ENCODE measurements around the gene RTN4R. TPM values are rescaled to one million over a fixed set of nuclear protein-coding genes. Genes with fewer than 3 reads are reported as not detected.

The RTN4R gene
- total RNA-seq, 4 donors from 2014 or later = 0.64 to 22.8 (median 3.0) TPM; not detected in 1

DNA sequence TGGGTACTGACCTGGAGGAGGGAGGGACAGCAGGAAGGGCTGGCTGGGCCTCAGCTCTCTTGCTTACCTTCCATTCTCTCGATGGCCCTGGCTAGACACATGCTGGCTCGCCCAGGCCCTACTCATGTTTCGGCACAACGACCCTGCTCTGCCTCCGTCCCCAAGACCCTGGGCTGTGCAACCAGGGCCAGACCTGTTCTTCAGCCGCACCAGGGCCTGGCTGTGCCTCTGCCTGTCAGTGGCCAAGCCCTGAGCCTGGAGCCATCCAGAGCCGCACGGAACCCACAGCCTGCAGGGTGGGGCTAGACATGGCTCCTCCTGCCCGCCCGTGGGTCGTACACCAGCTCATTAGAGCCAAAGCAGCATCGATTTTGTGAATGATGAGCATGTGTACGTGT is 47.5 kb downstream of the RTN4R start:
- TF ChIP-seq POLR2A (IDR thresholded peaks at IDR 0.05) = no peak
- no peak overlapping the region for H3K27ac ChIP-seq
- in situ Hi-C loops (cut with MboI; ENCODE audit: low pct_ligation_motif_present in 1 of 4, low pct_unique_long_range_greater_than_20kb in 1 of 4, low sequenced_read_pairs in 3 of 4) = no loop called here
- no peak for DNase-seq
- intact Hi-C loops (cut with DNase I; ENCODE audit: low total_unique reads) = no loop called here
- H3K9me3 ChIP-seq = no peaks in the 10 kb centered on the region
- H3K4me1 ChIP-seq = no peaks in the 10 kb centered on the region
- 40 to 74% methylated on average over 1 to 11 of the region's 13 CpGs for whole genome bisulfite sequencing, 2 donors (ENCODE audit: low coverage in 1 of 2)
- no peak overlapping the region for H3K4me3 ChIP-seq
- H3K36me3 ChIP-seq = no peaks in the 10 kb centered on the region
- H3K27me3 ChIP-seq = no peaks in the 10 kb centered on the region

DNA sequence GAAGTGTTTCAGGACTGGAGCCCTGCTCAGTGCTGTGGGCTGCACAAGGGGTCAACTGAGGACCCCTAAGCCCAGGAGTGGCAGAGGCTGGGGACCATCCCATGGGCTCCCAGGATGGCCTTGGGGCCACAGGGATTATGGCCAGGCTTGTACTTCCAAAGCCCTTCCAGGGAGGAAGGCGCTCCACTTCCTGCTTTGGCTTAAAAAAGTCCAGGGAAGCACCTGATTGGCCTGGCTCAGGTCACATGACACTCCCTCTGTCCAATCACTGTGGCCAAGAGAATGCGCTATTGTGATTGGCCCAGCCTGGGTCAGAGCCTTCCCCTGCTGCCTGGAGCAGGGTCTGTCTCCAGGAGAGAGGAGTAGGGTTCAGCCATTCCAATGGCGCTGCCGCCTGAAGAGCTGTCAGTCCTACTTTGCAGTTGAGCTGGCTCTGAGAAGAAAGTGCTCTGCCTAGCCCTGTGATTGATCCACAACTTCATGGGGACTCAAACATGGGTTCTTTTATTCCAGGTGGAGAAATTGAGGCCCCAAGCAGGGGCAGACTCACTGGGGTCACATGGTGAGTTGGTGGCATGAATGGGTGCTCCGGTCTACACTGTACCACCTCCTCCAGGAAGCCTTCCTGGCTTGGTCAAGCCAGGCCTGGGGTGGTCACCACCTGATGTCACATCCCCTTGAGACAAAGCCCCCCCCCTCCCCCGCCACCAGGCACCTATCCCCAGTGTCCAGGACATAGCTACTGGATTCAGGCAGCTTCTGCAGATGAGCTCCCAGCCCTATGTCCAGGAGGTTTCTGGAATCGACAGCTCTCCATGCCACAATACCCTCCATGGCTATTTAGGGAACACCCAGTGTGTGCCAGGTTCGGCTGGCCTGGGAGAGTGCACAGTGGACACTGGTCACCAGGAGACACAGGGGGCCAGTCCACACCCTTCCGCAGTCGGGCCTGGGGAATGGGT is 48.2 kb downstream of the RTN4R start:
- in situ Hi-C loops (cut with MboI; ENCODE audit: low pct_ligation_motif_present in 1 of 4, low pct_unique_long_range_greater_than_20kb in 1 of 4, low sequenced_read_pairs in 3 of 4) (no loop called here), intact Hi-C loops (cut with DNase I; ENCODE audit: low total_unique reads) (loop anchor here (10.0 kb wide), 1 partner anchor 365 kb away; the partner anchor contains the start of genes GNB1L and RTL10)
- H3K4me3 ChIP-seq = no peak overlapping the region
- H3K27ac ChIP-seq = no peak overlapping the region
- H3K27me3 ChIP-seq = no peaks in the 10 kb centered on the region
- TF ChIP-seq POLR2AphosphoS5 (IDR thresholded peaks at IDR 0.05) (no peak), EP300 (IDR thresholded peaks at IDR 0.05; ENCODE audit: low read depth) (no peak), POLR2A (IDR thresholded peaks at IDR 0.05) (no peak)
- TF ChIP-seq, protein P1, sequence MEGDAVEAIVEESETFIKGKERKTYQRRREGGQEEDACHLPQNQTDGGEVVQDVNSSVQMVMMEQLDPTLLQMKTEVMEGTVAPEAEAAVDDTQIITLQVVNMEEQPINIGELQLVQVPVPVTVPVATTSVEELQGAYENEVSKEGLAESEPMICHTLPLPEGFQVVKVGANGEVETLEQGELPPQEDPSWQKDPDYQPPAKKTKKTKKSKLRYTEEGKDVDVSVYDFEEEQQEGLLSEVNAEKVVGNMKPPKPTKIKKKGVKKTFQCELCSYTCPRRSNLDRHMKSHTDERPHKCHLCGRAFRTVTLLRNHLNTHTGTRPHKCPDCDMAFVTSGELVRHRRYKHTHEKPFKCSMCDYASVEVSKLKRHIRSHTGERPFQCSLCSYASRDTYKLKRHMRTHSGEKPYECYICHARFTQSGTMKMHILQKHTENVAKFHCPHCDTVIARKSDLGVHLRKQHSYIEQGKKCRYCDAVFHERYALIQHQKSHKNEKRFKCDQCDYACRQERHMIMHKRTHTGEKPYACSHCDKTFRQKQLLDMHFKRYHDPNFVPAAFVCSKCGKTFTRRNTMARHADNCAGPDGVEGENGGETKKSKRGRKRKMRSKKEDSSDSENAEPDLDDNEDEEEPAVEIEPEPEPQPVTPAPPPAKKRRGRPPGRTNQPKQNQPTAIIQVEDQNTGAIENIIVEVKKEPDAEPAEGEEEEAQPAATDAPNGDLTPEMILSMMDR (IDR thresholded peaks at IDR 0.05) = no peak
- H3K36me3 ChIP-seq = no peaks in the 10 kb centered on the region
- no peaks in the 10 kb centered on the region for H3K9me3 ChIP-seq
- DNase-seq = no peak
- H3K4me1 ChIP-seq = no peaks in the 10 kb centered on the region
- WGBS, 2 donors (ENCODE audit: low coverage in 1 of 2) = 91% methylated on average over 10 of the region's 10 CpGs; no CpG with 5 or more reads in 1 of the 2 donors

DNA sequence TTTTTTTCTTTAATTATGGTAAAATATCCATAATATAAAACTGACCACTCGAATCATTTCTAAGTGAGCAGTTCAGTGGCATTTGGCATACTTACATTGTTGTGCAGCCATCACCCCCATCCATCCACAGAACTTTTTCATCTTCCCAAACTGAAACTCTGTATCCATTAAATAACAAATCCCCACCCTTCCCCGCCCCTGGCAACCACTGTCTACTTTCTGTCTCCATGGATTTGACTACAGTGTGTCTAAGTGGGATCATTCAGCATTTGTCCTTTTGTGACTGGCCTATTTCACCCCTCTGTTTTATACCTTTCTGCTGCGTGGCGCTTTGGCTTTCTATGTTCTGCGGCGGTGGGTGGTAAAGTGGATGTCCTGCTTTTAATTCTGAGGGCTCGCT is 49.1 kb downstream of the RTN4R start:
- Histone ChIP-seq H3K4me1 (no peaks in the 10 kb centered on the region), H3K9me3 (no peaks in the 10 kb centered on the region), H3K27me3 (no peaks in the 10 kb centered on the region), H3K36me3 (no peaks in the 10 kb centered on the region), H3K4me3 (no peak overlapping the region), H3K27ac (no peak overlapping the region)
- intact Hi-C loops (cut with DNase I; ENCODE audit: low total_unique reads) (loop anchor here (10.0 kb wide), 1 partner anchor 364 kb away; the partner anchor contains the start of genes GNB1L and RTL10), in situ Hi-C loops (cut with MboI; ENCODE audit: low pct_ligation_motif_present in 1 of 4, low pct_unique_long_range_greater_than_20kb in 1 of 4, low sequenced_read_pairs in 3 of 4) (no loop called here)
- no peak for DNase-seq
- WGBS, 2 donors (ENCODE audit: low coverage in 1 of 2) = 90 to 93% methylated on average over 6 to 7 of the region's 7 CpGs
- no peak for TF ChIP-seq EP300 (IDR thresholded peaks at IDR 0.05; ENCODE audit: low read depth)
- TF ChIP-seq POLR2A (IDR thresholded peaks at IDR 0.05) = no peak
- TF ChIP-seq, protein P1 (IDR thresholded peaks at IDR 0.05) = no peak
- no peak for TF ChIP-seq POLR2AphosphoS5 (IDR thresholded peaks at IDR 0.05)

DNA sequence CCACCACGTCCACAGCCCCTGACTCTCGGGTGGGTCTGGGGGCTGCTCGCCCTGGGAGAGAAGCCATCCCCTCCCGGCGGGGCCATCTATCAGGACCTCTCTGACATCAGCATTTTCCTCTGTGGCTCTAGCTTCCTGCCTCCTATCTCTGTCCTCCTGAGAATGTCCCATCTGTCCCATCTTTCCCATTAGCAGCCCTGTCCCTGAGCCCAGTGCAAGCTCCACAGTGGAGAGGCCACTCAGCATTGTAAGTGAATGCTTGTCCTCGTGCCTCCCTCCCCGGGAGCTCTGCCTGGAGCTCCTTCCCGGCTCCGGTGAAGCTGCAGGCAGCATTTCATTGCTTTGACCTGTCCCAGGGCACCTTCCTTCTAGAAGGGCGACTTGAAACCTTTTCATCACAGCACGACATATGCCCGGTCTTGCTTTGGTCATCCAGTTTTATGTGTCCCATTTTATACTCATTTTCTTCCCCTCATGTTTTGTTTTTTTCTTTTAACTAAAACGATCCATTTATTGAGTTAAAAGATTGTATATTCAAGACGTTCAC is 49.7 kb downstream of the RTN4R start:
- Histone ChIP-seq H3K27ac (no peak overlapping the region), H3K9me3 (no peaks in the 10 kb centered on the region), H3K36me3 (no peaks in the 10 kb centered on the region), H3K4me1 (no peaks in the 10 kb centered on the region), H3K4me3 (no peak overlapping the region), H3K27me3 (no peaks in the 10 kb centered on the region)
- 69 to 78% methylated on average over 4 to 14 of the region's 14 CpGs for WGBS, 2 donors (ENCODE audit: low coverage in 1 of 2)
- in situ Hi-C loops (cut with MboI; ENCODE audit: low pct_ligation_motif_present in 1 of 4, low pct_unique_long_range_greater_than_20kb in 1 of 4, low sequenced_read_pairs in 3 of 4) (no loop called here), intact Hi-C loops (cut with DNase I; ENCODE audit: low total_unique reads) (loop anchor here (10.0 kb wide), 1 partner anchor 364 kb away; the partner anchor contains the start of genes GNB1L and RTL10)
- no peak for TF ChIP-seq POLR2AphosphoS5 (IDR thresholded peaks at IDR 0.05)
- TF ChIP-seq, protein P1 (IDR thresholded peaks at IDR 0.05) = no peak
- no peak for TF ChIP-seq EP300 (IDR thresholded peaks at IDR 0.05; ENCODE audit: low read depth)
- no peak for TF ChIP-seq POLR2A (IDR thresholded peaks at IDR 0.05)
- DNase-seq = no peak
